T-cell (primary cell): ENCODE data around the gene DDR2. TPM values are rescaled to one million over a fixed set of nuclear protein-coding genes. Genes with fewer than 3 reads are reported as not detected.

Experiments
- ATAC-seq, 4 experiments: fragments of 200-7000 bp in 3 of 4; fragments of 150-1000 bp in 1 of 4; cut with Tn5 transposase; replicated peaks in 1 of 4; 1 replicate in 3 of 4; 2 replicates in 1 of 4; pipeline ENCODE4 v1.10.0; 2021; ENCODE audit warnings: moderate library complexity in 3 of 4, mild to moderate bottlenecking in 2 of 4, moderate number of reproducible peaks in 1 of 4
- CTCF ChIA-PET, 2 donors: fragments of 300-600 bp; sonication (Branson Sonifier 250); formaldehyde crosslinking; loops; one replicate each; lab custom pipeline; 2022; ENCODE audit warnings: antibody characterized with exemption in 2 of 2; lab: Charles Lee
- POLR2A ChIA-PET, 2 donors: fragments of 300-600 bp; sonication (Branson Sonifier 250); formaldehyde crosslinking; loops; one replicate each; lab custom pipeline; 2022; ENCODE audit warnings: antibody characterized with exemption in 2 of 2; lab: Charles Lee
- DNase-seq, 35 experiments: peaks; one replicate each; pipeline versions ENCODE4 v3.0.0 to v3.0.0-alpha.2; 2013 to 2023
- H3K27ac ChIP-seq: one replicate; pipeline ENCODE4 v1.5.1; 2013; ENCODE audit warnings: low read length
- H3K27me3 ChIP-seq, 2 experiments: replicated peaks in 1 of 2; 1 replicate in 1 of 2; 2 replicates in 1 of 2; pipeline versions ENCODE4 v1.6.1 to v1.7.0; 2013; ENCODE audit warnings: low read length in 1 of 2, mixed read lengths in 1 of 2; ENCODE audit not compliant: control insufficient read depth in 2 of 2, insufficient read depth in 2 of 2; ENCODE audit errors: extremely low read depth in 1 of 2
- H3K36me3 ChIP-seq, 2 donors: 1 replicate in 1 of 2; 2 replicates in 1 of 2; pipeline versions ENCODE4 v1.6.1 to v1.7.0; 2013; ENCODE audit warnings: low read length in 1 of 2; ENCODE audit not compliant: control insufficient read depth in 2 of 2, insufficient read depth in 1 of 2; ENCODE audit errors: extremely low read depth in 1 of 2
- H3K4me1 ChIP-seq, 2 experiments: 1 replicate in 1 of 2; 2 replicates in 1 of 2; pipeline versions ENCODE4 v1.6.1 to v1.7.0; 2013; ENCODE audit warnings: low read length in 2 of 2, mixed read lengths in 1 of 2; ENCODE audit not compliant: insufficient read depth in 2 of 2, control insufficient read depth in 1 of 2; ENCODE audit errors: extremely low read depth in 1 of 2
- H3K4me3 ChIP-seq, 2 donors: 1 replicate in 1 of 2; 2 replicates in 1 of 2; pipeline versions ENCODE4 v1.5.1 to v1.7.0; 2013; ENCODE audit warnings: mild to moderate bottlenecking in 2 of 2, low read length in 1 of 2, moderate library complexity in 1 of 2; ENCODE audit not compliant: control insufficient read depth in 1 of 2; ENCODE audit errors: extremely low read depth in 1 of 2
- H3K9me3 ChIP-seq: 2 replicates; pipeline ENCODE4 v1.7.0; 2013
- H3K27ac Mint-ChIP-seq, 2 donors: one replicate each; pipeline ENCODE4 v1.8.0; 2020 to 2021; ENCODE audit warnings: mild to moderate bottlenecking in 2 of 2, mixed read lengths in 2 of 2
- H3K27me3 Mint-ChIP-seq, 2 donors: one replicate each; pipeline ENCODE4 v1.8.0; 2021 to 2022; ENCODE audit warnings: mixed read lengths in 2 of 2
- H3K36me3 Mint-ChIP-seq: one replicate; pipeline ENCODE4 v1.8.0; 2021; ENCODE audit warnings: mixed read lengths
- H3K4me1 Mint-ChIP-seq, 3 donors: one replicate each; pipeline ENCODE4 v1.8.0; 2020 to 2022; ENCODE audit warnings: mixed read lengths in 3 of 3, mild to moderate bottlenecking in 1 of 3
- H3K4me3 Mint-ChIP-seq, 3 donors: one replicate each; pipeline ENCODE4 v1.8.0; 2020 to 2022; ENCODE audit warnings: mild to moderate bottlenecking in 3 of 3, mixed read lengths in 3 of 3, moderate library complexity in 3 of 3
- H3K9me3 Mint-ChIP-seq, 3 donors: one replicate each; pipeline ENCODE4 v1.8.0; 2020 to 2022; ENCODE audit warnings: mixed read lengths in 3 of 3
- WGBS: methylation state at CpG from one replicate; pipeline ENCODE4 v1.1.5; 2013; ENCODE audit warnings: missing lambda C conversion rate; ENCODE audit not compliant: insufficient coverage; 5-methylcytosine and 5-hydroxymethylcytosine counted together
- total RNA-seq, 35 experiments: library from RNA in 6 of 35; stranded (reverse) in 6 of 35; fragments of 120-200 nt in 1 of 35; gene quantifications; one replicate each; pipeline versions ENCODE4 v1.2.1 to v1.2.4 and lab custom pipeline; 2013 to 2026

The DDR2 gene
- total RNA-seq, 5 donors from 2014 or later (not counting 1 experiment from before 2014, with no cell fraction given) = 0.28 to 0.67 (median 0.59) TPM

DNA sequence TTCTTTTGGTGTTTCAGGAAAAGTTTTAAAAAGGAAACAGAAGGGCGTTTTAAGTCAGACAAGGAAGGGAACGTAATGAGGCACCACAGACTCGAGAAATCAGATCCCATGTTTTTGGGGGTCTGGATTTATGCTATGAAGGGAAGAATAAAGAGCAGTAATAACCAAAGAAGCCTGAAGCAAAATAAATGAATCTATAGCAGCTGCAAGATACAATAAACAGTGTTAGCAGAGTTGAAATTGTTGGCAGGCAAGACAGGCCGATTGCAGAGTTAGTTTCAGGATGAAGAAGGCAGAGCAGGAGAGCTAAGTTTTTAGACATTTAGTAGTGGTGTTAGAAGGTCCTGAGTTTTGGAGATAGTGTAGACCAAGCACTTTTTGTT lies 425 bp downstream of the DDR2 start:
- no peaks in the 10 kb centered on the region for H3K4me1 Mint-ChIP-seq
- no peak overlapping the region for H3K27ac Mint-ChIP-seq
- H3K4me3 ChIP-seq = no peak overlapping the region
- WGBS = 69% methylated on average over 4 of the region's 4 CpGs
- ChIA-PET POLR2A (no interaction called here), CTCF (no interaction called here)
- no peak overlapping the region for H3K27ac ChIP-seq
- H3K27me3 ChIP-seq = peaks cover 0 to 3% of the 10 kb centered on the region in 2 experiments
- no peaks in the 10 kb centered on the region for H3K4me1 ChIP-seq
- H3K4me3 Mint-ChIP-seq = no peak overlapping the region
- no peaks in the 10 kb centered on the region for H3K36me3 ChIP-seq
- no peak for ATAC-seq
- H3K27me3 Mint-ChIP-seq = peaks cover 3 to 6% of the 10 kb centered on the region in 2 donors
- H3K9me3 Mint-ChIP-seq = no peaks in the 10 kb centered on the region
- no peaks in the 10 kb centered on the region for H3K9me3 ChIP-seq
- no peaks in the 10 kb centered on the region for H3K36me3 Mint-ChIP-seq
- DNase-seq = no peak

DNA sequence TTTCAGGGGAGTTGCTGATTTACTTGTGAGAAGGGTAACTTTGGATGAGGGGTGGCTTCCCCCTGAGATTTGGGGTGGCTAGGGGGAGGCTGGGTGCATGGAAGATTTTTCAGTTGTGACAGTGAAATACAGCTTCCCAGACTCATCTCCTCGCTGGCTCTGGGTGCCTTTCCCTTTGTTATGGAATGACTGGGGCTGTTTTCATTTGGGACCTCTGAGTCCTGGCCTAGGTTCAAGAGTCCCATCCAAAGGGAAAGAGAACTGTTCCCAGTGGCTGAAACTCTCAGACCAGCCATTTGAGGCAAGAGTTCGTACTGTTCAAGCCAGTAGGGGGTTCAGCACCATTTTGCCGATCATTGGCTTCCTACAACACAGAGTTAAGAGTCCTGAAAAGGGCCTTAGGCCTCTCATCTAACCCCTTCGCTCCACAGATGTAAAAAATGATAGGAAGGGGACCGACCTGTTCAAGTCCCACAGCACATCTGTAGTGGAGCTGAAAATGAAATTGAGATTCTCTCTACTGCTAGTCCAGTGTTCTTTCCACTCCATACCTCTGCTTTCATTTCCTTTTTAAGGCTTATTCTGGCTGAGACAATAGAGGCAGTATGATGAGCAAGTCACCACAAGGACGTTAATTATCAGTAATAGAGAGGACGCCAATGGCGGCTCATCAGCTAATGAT lies 958 bp downstream of the DDR2 start:
- CTCF ChIA-PET = no interaction called here
- no peak overlapping the region for H3K4me3 Mint-ChIP-seq
- peaks cover 3 to 5% of the 10 kb centered on the region in 2 donors for H3K27me3 Mint-ChIP-seq
- Histone ChIP-seq H3K9me3 (no peaks in the 10 kb centered on the region), H3K36me3 (no peaks in the 10 kb centered on the region), H3K27me3 (peaks cover 0 to 3% of the 10 kb centered on the region in 2 experiments), H3K4me3 (no peak overlapping the region), H3K4me1 (no peaks in the 10 kb centered on the region), H3K27ac (no peak overlapping the region)
- POLR2A ChIA-PET = interaction anchor here in 1 of 2 donors (0.6 kb wide), 1 partner anchor 14 kb away, joined by 3 read pairs; no protein-coding TSS in a partner anchor
- DNase-seq (no peak), ATAC-seq (no peak)
- no peaks in the 10 kb centered on the region for H3K9me3 Mint-ChIP-seq
- H3K27ac Mint-ChIP-seq = no peak overlapping the region
- H3K36me3 Mint-ChIP-seq = no peaks in the 10 kb centered on the region
- no peaks in the 10 kb centered on the region for H3K4me1 Mint-ChIP-seq
- 77% methylated on average over 2 of the region's 8 CpGs for WGBS

DNA sequence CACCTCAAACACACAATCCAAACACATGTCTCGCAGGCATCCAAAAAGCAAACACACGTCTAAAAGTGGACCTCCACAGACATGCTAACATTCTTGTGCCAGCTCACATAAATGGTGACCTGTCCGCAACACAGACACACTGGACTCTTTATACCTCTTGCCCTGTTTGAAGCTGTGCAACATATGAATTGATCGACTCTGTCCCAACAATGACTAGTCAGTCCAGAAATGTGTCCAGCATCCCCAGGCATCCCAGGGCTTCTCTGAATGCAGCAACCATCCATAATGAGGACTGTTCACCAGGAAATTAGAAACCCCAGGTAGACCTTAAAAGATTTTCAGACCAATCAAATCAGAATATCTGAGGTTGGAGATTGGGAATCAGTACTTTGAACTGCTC lies 3.2 kb downstream of the DDR2 start:
- H3K9me3 ChIP-seq = no peaks in the 10 kb centered on the region
- 90% methylated on average over 4 of the region's 4 CpGs for WGBS
- Mint-ChIP-seq H3K27ac (no peak overlapping the region), H3K27me3 (no peaks in the 10 kb centered on the region), H3K36me3 (no peaks in the 10 kb centered on the region), H3K9me3 (no peaks in the 10 kb centered on the region), H3K4me1 (no peaks in the 10 kb centered on the region), H3K4me3 (no peak overlapping the region)
- no peaks in the 10 kb centered on the region for H3K36me3 ChIP-seq
- ATAC-seq (no peak), DNase-seq (no peak)
- no peak overlapping the region for H3K4me3 ChIP-seq
- H3K27me3 ChIP-seq = peaks cover 0 to 3% of the 10 kb centered on the region in 2 experiments
- no peak overlapping the region for H3K27ac ChIP-seq
- no peaks in the 10 kb centered on the region for H3K4me1 ChIP-seq
- POLR2A ChIA-PET = no interaction called here
- CTCF ChIA-PET = no interaction called here

DNA sequence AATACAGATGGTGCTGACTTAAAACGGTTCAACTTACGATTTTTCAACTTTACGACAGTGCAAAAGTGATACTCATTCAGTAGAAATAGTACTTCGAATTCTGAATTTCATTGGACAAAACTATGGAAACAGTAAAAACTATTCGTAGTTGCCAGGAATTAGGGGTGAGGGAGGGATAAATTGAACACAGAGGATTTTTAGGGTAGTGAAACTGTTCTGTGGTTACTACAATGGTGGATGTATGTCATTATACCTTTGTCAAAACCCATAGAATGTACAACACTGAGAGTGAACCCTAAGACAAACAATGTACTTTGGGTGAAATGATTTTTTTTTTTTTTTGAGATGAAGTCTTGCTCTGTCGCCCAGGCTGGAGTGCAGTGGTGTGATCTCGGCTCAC lies 7.5 kb downstream of the DDR2 start:
- H3K4me3 Mint-ChIP-seq = no peak overlapping the region
- WGBS = 97% methylated on average over 4 of the region's 7 CpGs
- CTCF ChIA-PET = no interaction called here

DNA sequence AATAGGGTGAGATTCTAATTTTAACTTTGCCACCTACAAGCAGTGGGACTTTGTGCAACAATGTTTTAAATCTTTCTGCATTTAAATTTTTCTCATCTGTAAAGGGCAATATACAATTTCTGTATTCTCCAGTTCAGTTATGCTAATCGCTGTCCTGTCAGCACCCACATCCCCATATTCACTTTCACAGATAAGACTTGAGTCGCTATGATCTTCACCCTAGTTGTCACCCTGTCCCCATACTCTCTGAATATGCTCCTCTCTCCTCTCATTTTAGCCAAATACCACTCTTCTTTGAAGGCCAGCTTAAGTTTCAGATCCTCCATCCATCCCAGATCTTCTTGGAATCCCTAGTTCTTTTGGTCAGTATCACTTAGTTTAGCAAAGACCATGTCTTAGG lies 8.8 kb downstream of the DDR2 start:
- DNase-seq = no peak
- Mint-ChIP-seq H3K4me1 (no peaks in the 10 kb centered on the region), H3K9me3 (no peaks in the 10 kb centered on the region), H3K4me3 (no peak overlapping the region), H3K36me3 (no peaks in the 10 kb centered on the region), H3K27me3 (peaks cover 0 to 3% of the 10 kb centered on the region in 2 donors), H3K27ac (no peak overlapping the region)
- Histone ChIP-seq H3K4me3 (no peak overlapping the region), H3K9me3 (no peaks in the 10 kb centered on the region), H3K27me3 (peaks cover 0 to 2% of the 10 kb centered on the region in 2 experiments), H3K36me3 (no peaks in the 10 kb centered on the region), H3K4me1 (no peaks in the 10 kb centered on the region), H3K27ac (no peak overlapping the region)
- ChIA-PET CTCF (no interaction called here), POLR2A (no interaction called here)
- 82% methylated on average over 2 of the region's 2 CpGs for WGBS
- ATAC-seq = no peak

More for the DNA sequence above, 7.5 kb downstream of the DDR2 start:
- H3K4me3 ChIP-seq = no peak overlapping the region
- no peaks in the 10 kb centered on the region for H3K9me3 Mint-ChIP-seq
- H3K27ac Mint-ChIP-seq = no peak overlapping the region
- no peaks in the 10 kb centered on the region for H3K36me3 Mint-ChIP-seq
- peaks cover 0 to 3% of the 10 kb centered on the region in 2 experiments for H3K27me3 ChIP-seq
- H3K4me1 Mint-ChIP-seq = no peaks in the 10 kb centered on the region
- H3K36me3 ChIP-seq = no peaks in the 10 kb centered on the region
- H3K4me1 ChIP-seq = no peaks in the 10 kb centered on the region
- no peaks in the 10 kb centered on the region for H3K9me3 ChIP-seq
- H3K27ac ChIP-seq = no peak overlapping the region
- POLR2A ChIA-PET = interaction anchor here in 1 of 2 donors (0.7 kb wide), 1 partner anchor 91 kb away, joined by 6 read pairs; no protein-coding TSS in a partner anchor
- peaks cover 0 to 3% of the 10 kb centered on the region in 2 donors for H3K27me3 Mint-ChIP-seq
- no peak for DNase-seq
- ATAC-seq = no peak

DNA sequence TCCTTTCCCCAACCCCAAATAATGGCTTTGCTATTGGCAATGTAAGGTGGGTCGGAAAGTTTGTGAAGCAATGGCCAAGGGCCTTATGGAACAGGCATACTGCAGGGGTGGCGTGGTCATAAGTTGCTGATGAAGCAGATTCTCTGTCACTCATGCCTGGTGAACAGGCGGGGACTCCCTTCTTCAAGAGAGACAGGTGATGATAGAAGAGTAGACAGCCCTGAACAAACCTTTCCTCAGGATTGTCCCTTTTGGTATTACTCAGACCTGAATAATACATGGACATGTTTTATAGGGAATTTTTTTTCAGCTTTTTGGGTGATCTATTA lies 12.7 kb downstream of the DDR2 start:
- H3K27ac ChIP-seq = no peak overlapping the region
- ChIA-PET POLR2A (no interaction called here), CTCF (no interaction called here)
- Mint-ChIP-seq H3K36me3 (no peaks in the 10 kb centered on the region), H3K4me3 (no peak overlapping the region), H3K27me3 (peaks cover 11 to 12% of the 10 kb centered on the region in 2 donors), H3K4me1 (no peaks in the 10 kb centered on the region), H3K27ac (no peak overlapping the region), H3K9me3 (no peaks in the 10 kb centered on the region)
- no peaks in the 10 kb centered on the region for H3K4me1 ChIP-seq
- no peaks in the 10 kb centered on the region for H3K36me3 ChIP-seq
- ATAC-seq (no peak), DNase-seq (no peak)
- no peaks in the 10 kb centered on the region for H3K9me3 ChIP-seq
- WGBS = 80% methylated on average over 2 of the region's 3 CpGs
- peaks cover 0 to 2% of the 10 kb centered on the region in 2 experiments for H3K27me3 ChIP-seq
- H3K4me3 ChIP-seq = no peak overlapping the region
